H1 (cell line): ENCODE measurements around the gene CAMSAP1.

Source experiments
- CHD1 ChIP-seq: IDR thresholded peaks from 2 replicates; pipeline ENCODE4 v1.6.1; 2012; ENCODE audit warnings: low read depth, low read length, improper control_type of control experiment
- EP300 ChIP-seq, 2 experiments: IDR thresholded peaks; 1 replicate in 1 of 2; 2 replicates in 1 of 2; pipeline ENCODE4 v1.6.1; 2011 to 2012; ENCODE audit warnings: low read depth in 2 of 2, low read length in 2 of 2, mild to moderate bottlenecking in 2 of 2, borderline replicate concordance in 1 of 2, inconsistent platforms in 1 of 2, moderate library complexity in 1 of 2
- GABPA ChIP-seq: IDR thresholded peaks from 2 replicates; pipeline ENCODE4 v1.6.1; 2011; ENCODE audit warnings: mild to moderate bottlenecking, low read length, moderate library complexity, borderline replicate concordance; ENCODE audit not compliant: insufficient read depth
- KDM1A ChIP-seq: fragments of 200-600, 300-600 bp; sonication (generic); IDR thresholded peaks from 2 replicates; pipeline ENCODE4 v1.7.1; 2016; ENCODE audit warnings: mild to moderate bottlenecking, low read length, borderline replicate concordance
- POLR2AphosphoS5 ChIP-seq: IDR thresholded peaks from 2 replicates; pipeline ENCODE4 v1.6.1; 2011; ENCODE audit warnings: low read depth, low read length
- SIN3A ChIP-seq, 2 experiments: IDR thresholded peaks in 1 of 2; conservative IDR thresholded peaks in 1 of 2; 2 replicates each; pipeline ENCODE4 v1.6.1; 2011 to 2012; ENCODE audit warnings: low read length in 2 of 2, improper control_type of control experiment in 1 of 2, low read depth in 1 of 2, mild to moderate bottlenecking in 1 of 2
- SIX5 ChIP-seq: IDR thresholded peaks from 2 replicates; pipeline ENCODE4 v1.6.1; 2011; ENCODE audit warnings: mild to moderate bottlenecking, low read depth, low read length
- SP1 ChIP-seq: IDR thresholded peaks from 2 replicates; pipeline ENCODE4 v1.6.1; 2011; ENCODE audit warnings: low read depth, low read length
- SRF ChIP-seq: IDR thresholded peaks from 2 replicates; pipeline ENCODE4 v1.6.1; 2011; ENCODE audit warnings: mild to moderate bottlenecking, low read depth, low read length, moderate library complexity
- TAF1 ChIP-seq: IDR thresholded peaks from 2 replicates; pipeline ENCODE4 v1.6.1; 2011; ENCODE audit warnings: mild to moderate bottlenecking, low read depth, low read length
- ZNF274 ChIP-seq: IDR thresholded peaks from 2 replicates; pipeline ENCODE4 v1.7.0; 2012; ENCODE audit warnings: low read length, borderline replicate concordance; ENCODE audit errors: extremely low read depth
- TF ChIP-seq, protein P1 (sequence below), 3 experiments: IDR thresholded peaks; 1 replicate in 2 of 3; 2 replicates in 1 of 3; pipeline versions ENCODE4 v1.5.1 to v1.6.1; 2011; ENCODE audit warnings: low read length in 3 of 3, mild to moderate bottlenecking in 3 of 3, inconsistent platforms in 2 of 3, low read depth in 1 of 3, moderate library complexity in 1 of 3; ENCODE audit not compliant: insufficient read depth in 1 of 3; ENCODE audit errors: control extremely low read depth in 1 of 3

GRCh38 chr9:135780626-135781025 is 126.7 kb downstream of the CAMSAP1 start:
- TF ChIP-seq POLR2AphosphoS5, result no peak
- no peak for TF ChIP-seq GABPA
- TF ChIP-seq, protein P1, sequence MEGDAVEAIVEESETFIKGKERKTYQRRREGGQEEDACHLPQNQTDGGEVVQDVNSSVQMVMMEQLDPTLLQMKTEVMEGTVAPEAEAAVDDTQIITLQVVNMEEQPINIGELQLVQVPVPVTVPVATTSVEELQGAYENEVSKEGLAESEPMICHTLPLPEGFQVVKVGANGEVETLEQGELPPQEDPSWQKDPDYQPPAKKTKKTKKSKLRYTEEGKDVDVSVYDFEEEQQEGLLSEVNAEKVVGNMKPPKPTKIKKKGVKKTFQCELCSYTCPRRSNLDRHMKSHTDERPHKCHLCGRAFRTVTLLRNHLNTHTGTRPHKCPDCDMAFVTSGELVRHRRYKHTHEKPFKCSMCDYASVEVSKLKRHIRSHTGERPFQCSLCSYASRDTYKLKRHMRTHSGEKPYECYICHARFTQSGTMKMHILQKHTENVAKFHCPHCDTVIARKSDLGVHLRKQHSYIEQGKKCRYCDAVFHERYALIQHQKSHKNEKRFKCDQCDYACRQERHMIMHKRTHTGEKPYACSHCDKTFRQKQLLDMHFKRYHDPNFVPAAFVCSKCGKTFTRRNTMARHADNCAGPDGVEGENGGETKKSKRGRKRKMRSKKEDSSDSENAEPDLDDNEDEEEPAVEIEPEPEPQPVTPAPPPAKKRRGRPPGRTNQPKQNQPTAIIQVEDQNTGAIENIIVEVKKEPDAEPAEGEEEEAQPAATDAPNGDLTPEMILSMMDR (IDR thresholded peaks at IDR 0.05; ENCODE audit: control extremely low read depth in 1 of 3, insufficient read depth in 1 of 3, low read depth in 1 of 3, low read length in 3 of 3), result no peak
- no peak for TF ChIP-seq SP1
- TF ChIP-seq EP300 (IDR thresholded peaks at IDR 0.05; ENCODE audit: borderline replicate concordance in 1 of 2, low read depth in 2 of 2, low read length in 2 of 2), result no peak
- TF ChIP-seq SIN3A (conservative IDR thresholded peaks at IDR 0.05 in 1 of 2, IDR thresholded peaks at IDR 0.05 in 1 of 2; ENCODE audit: low read depth in 1 of 2, low read length in 2 of 2), result no peak
- TF ChIP-seq SRF, result no peak
- no peak for TF ChIP-seq TAF1
- no peak for TF ChIP-seq KDM1A
- no peak for TF ChIP-seq CHD1
- TF ChIP-seq ZNF274, result no peak
- no peak for TF ChIP-seq SIX5
